H1 (cell line): Measurements from ENCODE around the gene AAMP. TPM values are rescaled to one million over a fixed set of nuclear protein-coding genes. Genes with fewer than 3 reads are reported as not detected.

Source experiments
- BACH1 ChIP-seq: IDR thresholded peaks from 2 replicates; pipeline ENCODE4 v1.6.1; 2012; ENCODE audit warnings: low read length, improper control_type of control experiment
- CHD1 ChIP-seq: IDR thresholded peaks from 2 replicates; pipeline ENCODE4 v1.6.1; 2012; ENCODE audit warnings: low read depth, low read length, improper control_type of control experiment
- SP1 ChIP-seq: IDR thresholded peaks from 2 replicates; pipeline ENCODE4 v1.6.1; 2011; ENCODE audit warnings: low read depth, low read length
- SRF ChIP-seq: IDR thresholded peaks from 2 replicates; pipeline ENCODE4 v1.6.1; 2011; ENCODE audit warnings: mild to moderate bottlenecking, low read depth, low read length, moderate library complexity
- TAF1 ChIP-seq: IDR thresholded peaks from 2 replicates; pipeline ENCODE4 v1.6.1; 2011; ENCODE audit warnings: mild to moderate bottlenecking, low read depth, low read length
- TBP ChIP-seq: IDR thresholded peaks from 2 replicates; pipeline ENCODE4 v1.6.1; 2011; ENCODE audit warnings: low read depth, low read length, improper control_type of control experiment
- polyA plus RNA-seq, 7 experiments: library from polyadenylated mRNA; depleted of rRNA in 3 of 7; stranded (reverse) in 5 of 7; unstranded in 2 of 7; fragments of >200 nt in 5 of 7; fragments of 200-250 nt in 2 of 7; gene quantifications; 1 replicate in 5 of 7; 2 replicates in 1 of 7; 4 replicates in 1 of 7; pipeline versions ENCODE4 v1.2.1 to v1.2.3, GENCODE V29; 2011 to 2013; ENCODE audit warnings: missing spikeins in 2 of 7, mixed read lengths in 2 of 7
- total RNA-seq: library from RNA; stranded (reverse); fragmentation: NEBNext Ultra II Directional; extraction: Animal tissue kit (Norgen Biotek cat#: 25700); gene quantifications from 2 replicates; pipeline ENCODE4 v1.2.1, GENCODE V29; 2021

AAMP gene
- total and polyA plus RNA-seq, 2 of the 8 experiments (the other 6 are each of a cell fraction or from before 2014, with no cell fraction given), result 119 to 125 TPM

GRCh38 chr2:218284106-218284811 is 14.3 kb upstream of the AAMP start (continued):
- TF ChIP-seq BACH1 (no peak), CHD1 (no peak), SRF (no peak), TBP (no peak), SP1 (no peak), TAF1 (no peak)
- TF ChIP-seq, all 59 proteins: peak for 0
